ENCODE data around the gene PSG11. TPM values are rescaled to one million over a fixed set of nuclear protein-coding genes. Genes with fewer than 3 reads are reported as not detected.
"Not testable (repeated sequence)": the region's sequence is repeated elsewhere in the genome, so short reads cannot be mapped to it uniquely, and the experiment has no call there.

The PSG11 gene
- total RNA-seq, 4 donors from 2014 or later: not detected

DNA sequence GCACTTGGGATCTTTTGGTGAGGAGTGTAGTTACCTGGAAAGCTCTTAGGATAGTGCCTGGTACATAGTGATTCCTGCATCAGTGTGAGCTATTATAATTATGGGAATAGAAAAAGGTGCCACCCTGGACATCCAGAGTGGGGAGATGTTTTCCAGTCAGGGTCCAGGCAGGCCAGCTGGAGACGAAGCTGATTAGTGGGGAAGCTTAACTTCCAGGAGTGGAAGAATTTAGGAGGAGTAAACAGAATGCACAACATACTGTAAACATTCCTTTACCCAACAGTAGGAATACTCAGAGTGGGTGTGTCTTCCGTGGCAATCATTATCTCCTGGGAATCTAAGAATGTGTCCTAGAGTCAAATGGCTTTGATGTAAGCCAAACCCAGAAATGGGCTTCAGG, 23.3 kb downstream of the PSG11 start:
- not testable (repeated sequence) for DNase-seq (ENCODE audit: low spot score); ATAC-seq (ENCODE audit: low FRiP score)

DNA sequence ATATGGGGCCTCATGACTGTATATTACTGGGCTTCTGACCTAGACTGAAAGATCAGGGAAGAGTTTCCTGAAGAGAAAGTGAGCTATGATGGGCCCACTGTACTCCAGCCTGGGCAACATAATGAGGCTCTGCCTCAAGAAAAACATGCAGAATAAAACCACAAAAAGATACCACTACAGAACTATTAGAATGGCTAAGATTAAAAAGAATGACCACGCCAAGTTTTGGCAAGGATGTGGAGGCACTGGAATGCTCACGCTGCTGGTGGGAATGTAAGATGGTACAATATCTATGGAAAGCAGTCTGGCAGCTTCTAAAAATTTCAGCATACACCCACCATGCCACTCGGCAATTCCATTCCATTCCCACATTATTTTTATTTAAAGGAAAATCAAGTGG, 30.1 kb downstream of the PSG11 start:
- not testable (repeated sequence) for ATAC-seq (ENCODE audit: low FRiP score); DNase-seq (ENCODE audit: low spot score)

- not testable (repeated sequence) for DNase-seq (ENCODE audit: low spot score); ATAC-seq (ENCODE audit: low FRiP score)
Measured at GRCh38 chr19:42992029-42992604, 34.2 kb downstream of the PSG11 start.

DNA sequence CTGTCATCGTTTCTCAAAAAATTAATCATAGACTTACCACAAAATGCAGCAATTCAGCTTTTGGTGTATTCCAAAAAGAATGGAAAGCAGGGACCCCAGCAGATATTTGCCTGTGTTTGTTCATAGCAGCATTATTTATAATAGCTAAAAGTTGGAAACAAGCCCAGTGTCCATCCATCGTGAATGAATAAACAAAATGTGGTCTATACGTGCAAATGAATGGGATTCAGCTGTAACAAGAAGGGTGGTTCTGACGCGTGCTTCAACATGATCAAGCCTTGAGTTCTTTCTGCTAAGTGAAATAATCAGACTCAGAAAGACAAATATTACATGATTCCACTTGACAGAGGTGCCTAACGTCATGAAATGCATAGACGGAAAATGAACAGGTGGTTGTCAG, 36.4 kb downstream of the PSG11 start:
- DNase-seq (ENCODE audit: low spot score) (no peak), ATAC-seq (ENCODE audit: low FRiP score) (no peak)
- TF ChIP-seq CTCF (IDR thresholded peaks at IDR 0.05): no peak

GRCh38 chr19:42989186-42989585, 37.1 kb downstream of the PSG11 start:
- DNase-seq (ENCODE audit: low spot score); ATAC-seq (ENCODE audit: low FRiP score): not testable (repeated sequence)

- not testable (repeated sequence) for DNase-seq (ENCODE audit: low spot score); ATAC-seq (ENCODE audit: low FRiP score)
Measured at GRCh38 chr19:42988206-42988605, 38.1 kb downstream of the PSG11 start.

- DNase-seq (ENCODE audit: low spot score): no peak
- no peak for ATAC-seq (ENCODE audit: low FRiP score)
- no peak for TF ChIP-seq CTCF (IDR thresholded peaks at IDR 0.05)
Measured at GRCh38 chr19:42985588-42985987, 40.7 kb downstream of the PSG11 start.

DNA sequence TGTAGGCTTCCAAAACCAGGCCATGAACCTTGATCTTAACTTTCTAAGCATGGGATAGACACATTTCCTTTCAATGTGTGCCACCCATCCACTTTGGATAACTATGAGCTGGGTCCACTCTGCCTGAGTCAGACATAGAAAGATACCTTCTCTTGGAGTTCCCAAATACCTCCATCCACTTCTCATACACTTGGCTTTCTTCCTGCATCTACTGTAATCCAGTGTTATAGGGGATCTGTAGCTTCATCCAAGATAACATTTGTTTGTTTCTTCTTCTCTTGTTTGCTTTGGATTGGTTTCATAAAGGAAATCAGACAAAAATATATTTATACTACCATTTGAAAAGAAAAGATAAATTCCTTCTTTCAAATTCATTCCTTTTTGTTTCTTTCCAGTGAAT, 44.2 kb downstream of the PSG11 start:
- DNase-seq (ENCODE audit: low spot score); ATAC-seq (ENCODE audit: low FRiP score): not testable (repeated sequence)

- DNase-seq (ENCODE audit: low spot score); ATAC-seq (ENCODE audit: low FRiP score): not testable (repeated sequence)
Measured at GRCh38 chr19:42971451-42971850, 54.8 kb downstream of the PSG11 start.

DNA sequence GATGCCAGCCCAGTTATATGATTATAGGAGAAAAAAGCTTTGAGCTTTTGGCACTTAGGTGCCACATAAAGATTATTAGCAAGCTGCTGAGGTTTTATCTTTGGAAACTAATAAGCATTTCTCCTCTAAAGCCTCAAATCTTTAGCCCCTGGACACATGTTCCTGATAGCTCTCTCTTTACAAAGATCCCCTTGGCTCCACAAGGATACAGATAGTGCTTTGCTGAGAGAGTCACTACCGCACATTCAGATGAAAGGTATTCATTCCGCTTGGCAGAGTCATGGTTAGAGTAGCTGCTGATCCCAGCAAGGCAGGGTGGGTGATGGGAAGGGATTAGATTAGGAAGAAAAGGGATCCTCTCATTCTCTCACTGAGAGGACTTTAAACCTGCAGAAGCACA, 61.1 kb downstream of the PSG11 start:
- no peak for TF ChIP-seq CTCF (IDR thresholded peaks at IDR 0.05)

DNA sequence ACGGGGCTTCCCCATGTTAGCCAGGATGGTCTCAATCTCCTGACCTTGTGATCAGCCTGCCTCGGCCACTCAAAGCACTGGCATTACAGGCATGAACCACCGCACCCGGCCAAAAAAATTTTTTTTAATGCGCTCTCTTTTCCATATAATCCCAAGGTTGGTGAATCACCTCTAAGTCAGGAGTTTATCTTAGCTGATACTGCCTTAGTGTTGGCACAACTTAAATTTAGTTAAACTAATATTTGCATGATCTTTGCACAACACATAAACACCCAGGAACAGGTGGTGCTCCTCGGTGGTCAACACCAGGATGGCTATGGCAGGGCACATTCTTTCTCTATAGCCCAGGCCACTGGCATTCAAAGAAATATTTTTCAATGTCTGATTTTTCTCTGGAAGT, 65.2 kb downstream of the PSG11 start:
- DNase-seq (ENCODE audit: low spot score) (no peak), ATAC-seq (ENCODE audit: low FRiP score) (no peak)
- no peak for TF ChIP-seq CTCF (IDR thresholded peaks at IDR 0.05)

More for the DNA sequence above, 61.1 kb downstream of the PSG11 start:
- ATAC-seq (ENCODE audit: low FRiP score): no peak
- DNase-seq (ENCODE audit: low spot score): no peak

Other genes starting within 250 kb of the PSG11 start
- not detected for gene PSG1, start 146.8 kb downstream of the PSG11 start, total RNA-seq
- not detected for gene PSG6, start 108.6 kb downstream of the PSG11 start, total RNA-seq
- not detected for gene PSG7, start 89.3 kb downstream of the PSG11 start, total RNA-seq
- not detected for gene PSG2, start 56.2 kb upstream of the PSG11 start, total RNA-seq
- gene PSG5, start 160.1 kb upstream of the PSG11 start, total RNA-seq: not detected
- gene PSG4, start 179.2 kb upstream of the PSG11 start, total RNA-seq: not detected
- not detected for gene PSG9, start 243.1 kb upstream of the PSG11 start, total RNA-seq

All from omental fat pad (tissue), 4 donors.